ENCODE data around the gene SPATA24. TPM values are rescaled to one million over a fixed set of nuclear protein-coding genes. Genes with fewer than 3 reads are reported as not detected.

SPATA24 gene
- total RNA-seq, 2 experiments from 2014 or later = 4.6 to 5.9 TPM

- ATAC-seq (no peak), DNase-seq (no peak)
- Mint-ChIP-seq H3K4me3 (no peak overlapping the region), H3K27me3 (no peaks in the 10 kb centered on the region), H3K9me3 (ENCODE audit: low read depth) (no peaks in the 10 kb centered on the region), H3K4me1 (peaks cover 23% of the 10 kb centered on the region), H3K27ac (no peak overlapping the region), H3K36me3 (ENCODE audit: low read depth) (no peaks in the 10 kb centered on the region)
- POLR2A ChIA-PET = no interaction called here
- CTCF ChIA-PET = no interaction called here
- intact Hi-C loops (cut with DNase I, micrococcal nuclease) = no loop called here
Observed at GRCh38 chr5:139382807-139383206, 21.1 kb downstream of the SPATA24 start.

- ATAC-seq = no peak
- ChIA-PET POLR2A (no interaction called here), CTCF (interaction anchor here (0.8 kb wide), 1 partner anchor 115 kb away, joined by 5 read pairs; no protein-coding TSS in a partner anchor)
- H3K27me3 Mint-ChIP-seq = no peaks in the 10 kb centered on the region
- DNase-seq = no peak
- H3K4me1 Mint-ChIP-seq = peaks cover 23% of the 10 kb centered on the region
- intact Hi-C loops (cut with DNase I, micrococcal nuclease) = no loop called here
- no peaks in the 10 kb centered on the region for H3K9me3 Mint-ChIP-seq (ENCODE audit: low read depth)
- peaks cover 2% of the 10 kb centered on the region for H3K36me3 Mint-ChIP-seq (ENCODE audit: low read depth)
- H3K4me3 Mint-ChIP-seq = no peak overlapping the region
- H3K27ac Mint-ChIP-seq = no peak overlapping the region
Observed at GRCh38 chr5:139381837-139382761, 21.8 kb downstream of the SPATA24 start.

GRCh38 chr5:139379626-139380449 is 24.1 kb downstream of the SPATA24 start:
- intact Hi-C loops (cut with DNase I, micrococcal nuclease) = no loop called here
- CTCF ChIA-PET = no interaction called here
- no peaks in the 10 kb centered on the region for H3K27me3 Mint-ChIP-seq
- H3K4me3 Mint-ChIP-seq = no peak overlapping the region
- ATAC-seq (no peak), DNase-seq (no peak)
- H3K36me3 Mint-ChIP-seq (ENCODE audit: low read depth) = peaks cover 2% of the 10 kb centered on the region
- H3K9me3 Mint-ChIP-seq (ENCODE audit: low read depth) = no peaks in the 10 kb centered on the region
- peaks cover 7% of the 10 kb centered on the region for H3K4me1 Mint-ChIP-seq
- H3K27ac Mint-ChIP-seq = no peak overlapping the region
- POLR2A ChIA-PET = interaction anchor here (0.6 kb wide), 1 partner anchor 35 kb away, joined by 3 read pairs; no protein-coding TSS in a partner anchor

- Mint-ChIP-seq H3K4me3 (no peak overlapping the region), H3K9me3 (ENCODE audit: low read depth) (no peaks in the 10 kb centered on the region), H3K4me1 (no peaks in the 10 kb centered on the region), H3K27me3 (no peaks in the 10 kb centered on the region), H3K27ac (no peak overlapping the region), H3K36me3 (ENCODE audit: low read depth) (peaks cover 2% of the 10 kb centered on the region)
- ChIA-PET CTCF (no interaction called here), POLR2A (interaction anchor here (0.6 kb wide), 1 partner anchor 36 kb away, joined by 3 read pairs; no protein-coding TSS in a partner anchor)
- ATAC-seq (no peak), DNase-seq (no peak)
- intact Hi-C loops (cut with DNase I, micrococcal nuclease) = no loop called here
Observed at GRCh38 chr5:139378941-139379361, 24.9 kb downstream of the SPATA24 start.

- no peak for ATAC-seq
- H3K27ac Mint-ChIP-seq = no peak overlapping the region
Observed at GRCh38 chr5:139378101-139378825, 25.6 kb downstream of the SPATA24 start.

GRCh38 chr5:139377226-139377625 is 26.7 kb downstream of the SPATA24 start:
- intact Hi-C loops (cut with DNase I, micrococcal nuclease) = no loop called here
- no peaks in the 10 kb centered on the region for H3K9me3 Mint-ChIP-seq (ENCODE audit: low read depth)
- DNase-seq (no peak), ATAC-seq (no peak)
- no peak overlapping the region for H3K27ac Mint-ChIP-seq
- CTCF ChIA-PET = interaction anchor here (0.6 kb wide), 1 partner anchor 16 kb away, joined by 3 read pairs; no protein-coding TSS in a partner anchor
- peaks cover under 1% of the 10 kb centered on the region for H3K4me1 Mint-ChIP-seq
- H3K27me3 Mint-ChIP-seq = no peaks in the 10 kb centered on the region
- POLR2A ChIA-PET = interaction anchor here (0.6 kb wide), 1 partner anchor 26 kb away, joined by 7 read pairs; no protein-coding TSS in a partner anchor
- no peak overlapping the region for H3K4me3 Mint-ChIP-seq
- H3K36me3 Mint-ChIP-seq (ENCODE audit: low read depth) = peaks cover 4% of the 10 kb centered on the region

More at GRCh38 chr5:139378101-139378825, 25.6 kb downstream of the SPATA24 start:
- POLR2A ChIA-PET = no interaction called here
- CTCF ChIA-PET = no interaction called here
- intact Hi-C loops (cut with DNase I, micrococcal nuclease) = no loop called here
- no peak overlapping the region for H3K4me3 Mint-ChIP-seq
- no peaks in the 10 kb centered on the region for H3K27me3 Mint-ChIP-seq
- H3K36me3 Mint-ChIP-seq (ENCODE audit: low read depth) = peaks cover 2% of the 10 kb centered on the region
- H3K4me1 Mint-ChIP-seq = no peaks in the 10 kb centered on the region
- no peaks in the 10 kb centered on the region for H3K9me3 Mint-ChIP-seq (ENCODE audit: low read depth)
- DNase-seq = no peak

- peaks cover 9% of the 10 kb centered on the region for H3K4me1 Mint-ChIP-seq
- DNase-seq (no peak), ATAC-seq (no peak)
- peaks cover 8% of the 10 kb centered on the region for H3K36me3 Mint-ChIP-seq (ENCODE audit: low read depth)
- no peak overlapping the region for H3K4me3 Mint-ChIP-seq
- ChIA-PET POLR2A (interaction anchor here (0.6 kb wide), 1 partner anchor 169 kb away, joined by 4 read pairs; no protein-coding TSS in a partner anchor), CTCF (interaction anchor here (1.1 kb wide), 1 partner anchor 411 kb away, joined by 3 read pairs; no protein-coding TSS in a partner anchor)
- no peak overlapping the region for H3K27ac Mint-ChIP-seq
- intact Hi-C loops (cut with DNase I, micrococcal nuclease) = no loop called here
- H3K27me3 Mint-ChIP-seq = no peaks in the 10 kb centered on the region
- H3K9me3 Mint-ChIP-seq (ENCODE audit: low read depth) = no peaks in the 10 kb centered on the region
Observed at GRCh38 chr5:139376364-139376763, 27.5 kb downstream of the SPATA24 start.

- ChIA-PET CTCF (interaction anchor here (0.8 to 1.1 kb wide), 2 partner anchors 144 to 223 kb away, joined by 3 read pairs; no protein-coding TSS in a partner anchor), POLR2A (no interaction called here)
- Mint-ChIP-seq H3K4me1 (peaks cover 12% of the 10 kb centered on the region), H3K27ac (no peak overlapping the region), H3K36me3 (ENCODE audit: low read depth) (peaks cover 10% of the 10 kb centered on the region), H3K4me3 (no peak overlapping the region), H3K9me3 (ENCODE audit: low read depth) (no peaks in the 10 kb centered on the region), H3K27me3 (no peaks in the 10 kb centered on the region)
- DNase-seq (no peak), ATAC-seq (no peak)
- intact Hi-C loops (cut with DNase I, micrococcal nuclease) = no loop called here
Observed at GRCh38 chr5:139374909-139375308, 29.0 kb downstream of the SPATA24 start.

GRCh38 chr5:139371482-139372435 is 32.1 kb downstream of the SPATA24 start:
- H3K27ac Mint-ChIP-seq = peak overlapping the region; percentile 64
- no peak for DNase-seq
- ATAC-seq = peak; percentile 52
- ChIA-PET CTCF (interaction anchor here (0.6 to 2.2 kb wide), 3 partner anchors 17 to 49 kb away, joined by 3 to 8 read pairs (median 4); partner anchors contain the start of gene MZB1), POLR2A (interaction anchor here (0.6 kb wide), 1 partner anchor 38 kb away, joined by 7 read pairs; no protein-coding TSS in a partner anchor)
- intact Hi-C loops (cut with DNase I, micrococcal nuclease) = no loop called here
- H3K36me3 Mint-ChIP-seq (ENCODE audit: low read depth) = peaks cover 16% of the 10 kb centered on the region
- H3K4me3 Mint-ChIP-seq = no peak overlapping the region
- H3K27me3 Mint-ChIP-seq = no peaks in the 10 kb centered on the region
- peaks cover 12% of the 10 kb centered on the region for H3K4me1 Mint-ChIP-seq
- no peaks in the 10 kb centered on the region for H3K9me3 Mint-ChIP-seq (ENCODE audit: low read depth)

- ChIA-PET CTCF (interaction anchor here (0.6 to 1.1 kb wide), 3 partner anchors 22 to 665 kb away, joined by 3 to 4 read pairs (median 3); no protein-coding TSS in a partner anchor), POLR2A (no interaction called here)
- H3K36me3 Mint-ChIP-seq (ENCODE audit: low read depth) = peaks cover 32% of the 10 kb centered on the region
- no peaks in the 10 kb centered on the region for H3K9me3 Mint-ChIP-seq (ENCODE audit: low read depth)
- ATAC-seq (no peak), DNase-seq (no peak)
- intact Hi-C loops (cut with DNase I, micrococcal nuclease) = loop anchor here in 1 of 2 experiments (10.0 kb wide), 1 partner anchor 544 kb away; no protein-coding TSS in a partner anchor
- peaks cover 12% of the 10 kb centered on the region for H3K4me1 Mint-ChIP-seq
- H3K27ac Mint-ChIP-seq = no peak overlapping the region
- no peaks in the 10 kb centered on the region for H3K27me3 Mint-ChIP-seq
- H3K4me3 Mint-ChIP-seq = no peak overlapping the region
Observed at GRCh38 chr5:139369181-139369580, 34.7 kb downstream of the SPATA24 start.
